Activated CD8-positive, alpha-beta T cell treated with anti-CD3 and anti-CD28 coated beads, Interleukin-2, amount 10 ng/mL, durations not matched to agents 7 days and 5 days (primary cell): Measurements from ENCODE around the gene MRPL38. TPM values are rescaled to one million over a fixed set of nuclear protein-coding genes. Genes with fewer than 3 reads are reported as not detected.
"Not testable (repeated sequence)": the region's sequence is repeated elsewhere in the genome, so short reads cannot be mapped to it uniquely, and the experiment has no call there.

Experiments
- ATAC-seq: fragments of 150-1000 bp; cut with Tn5 transposase; one replicate; pipeline ENCODE4 v1.10.0; 2021; ENCODE audit warnings: moderate library complexity
- CTCF ChIA-PET: fragments of 350-600 bp; sonication (Branson Sonifier 250); formaldehyde crosslinking; loops from one replicate; lab custom pipeline; 2021; ENCODE audit warnings: antibody characterized with exemption; lab: Charles Lee
- POLR2A ChIA-PET: fragments of 350-600 bp; sonication (Branson Sonifier 250); formaldehyde crosslinking; loops from one replicate; lab custom pipeline; 2021; ENCODE audit warnings: antibody characterized with exemption; lab: Charles Lee
- DNase-seq: peaks from one replicate; pipeline ENCODE4 v3.0.0-alpha.2; 2020
- H3K27ac Mint-ChIP-seq: one replicate; pipeline ENCODE4 v1.8.0; 2021; ENCODE audit warnings: mild to moderate bottlenecking, mixed read lengths
- H3K27me3 Mint-ChIP-seq: one replicate; pipeline ENCODE4 v1.8.0; 2021; ENCODE audit warnings: low read depth, mixed read lengths
- H3K36me3 Mint-ChIP-seq: one replicate; pipeline ENCODE4 v1.8.0; 2021; ENCODE audit warnings: low read depth, mixed read lengths
- H3K4me1 Mint-ChIP-seq: one replicate; pipeline ENCODE4 v1.8.0; 2021; ENCODE audit warnings: low read depth, mixed read lengths
- H3K4me3 Mint-ChIP-seq: one replicate; pipeline ENCODE4 v1.8.0; 2021; ENCODE audit warnings: mild to moderate bottlenecking, mixed read lengths
- H3K9me3 Mint-ChIP-seq: one replicate; pipeline ENCODE4 v1.8.0; 2022; ENCODE audit warnings: mixed read lengths; ENCODE audit not compliant: insufficient read depth
- total RNA-seq, 2 experiments: library from RNA; stranded (reverse); gene quantifications; one replicate each; pipeline ENCODE4 v1.2.3, GENCODE V29; 2021

Gene MRPL38
- total RNA-seq, 2 experiments from 2014 or later, result 89.0 to 113 TPM

DNA sequence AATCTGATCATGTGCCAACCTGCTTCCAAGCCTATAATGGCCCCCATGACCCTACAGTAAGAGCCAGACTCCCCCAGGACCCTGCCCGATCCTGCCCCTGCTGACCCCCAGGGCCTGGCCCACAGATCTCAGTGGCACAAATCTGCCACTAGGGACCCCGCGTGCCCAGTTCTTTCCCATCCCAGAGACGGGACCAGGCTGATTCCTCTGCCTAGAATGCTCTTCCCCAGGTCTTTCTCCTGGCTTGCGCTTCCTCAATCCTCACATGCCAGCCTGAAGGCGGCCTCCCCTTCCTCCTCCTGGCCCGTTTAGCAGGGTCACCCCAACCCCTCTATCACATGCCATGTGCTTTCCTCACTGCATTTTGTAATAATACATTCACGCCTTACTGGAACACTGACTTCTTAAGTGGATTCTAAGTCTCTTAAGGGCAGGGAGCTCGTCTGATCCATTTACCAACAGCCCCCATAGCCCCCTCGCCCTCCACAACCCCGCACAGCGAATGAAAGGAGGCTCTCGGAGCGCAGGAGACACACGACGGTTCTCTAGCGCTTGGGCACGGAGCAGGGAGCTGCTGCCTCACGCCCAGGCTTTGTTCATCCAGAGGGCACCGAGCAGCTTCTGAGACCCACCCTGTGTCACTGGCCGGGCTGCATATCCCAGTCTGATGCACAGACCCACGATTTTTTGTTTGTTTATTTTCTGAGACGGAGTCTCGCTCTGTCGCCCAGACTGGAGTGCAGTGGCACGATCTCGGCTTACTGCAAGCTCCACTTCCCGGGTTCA is 9.1 kb downstream of the MRPL38 start:
- ChIA-PET POLR2A (interaction anchor here (0.8 to 2.6 kb wide), 12 partner anchors 9 to 208 kb away, joined by 3 to 11 read pairs (median 5); partner anchors contain the start of genes EXOC7, TRIM47 and WBP2), CTCF (interaction anchor here (0.9 to 5.8 kb wide), 20 partner anchors 9 to 458 kb away, joined by 3 to 80 read pairs (median 5); partner anchors contain the start of genes GALK1, PRPSAP1, TRIM47 and WBP2)
- ATAC-seq (peak; percentile 7), DNase-seq (no peak)
- peak overlapping the region; percentile 82 for H3K4me3 Mint-ChIP-seq
- H3K36me3 Mint-ChIP-seq, result peaks cover 31% of the 10 kb centered on the region
- no peaks in the 10 kb centered on the region for H3K9me3 Mint-ChIP-seq
- H3K27me3 Mint-ChIP-seq, result no peaks in the 10 kb centered on the region
- H3K4me1 Mint-ChIP-seq, result peaks cover 28% of the 10 kb centered on the region
- H3K27ac Mint-ChIP-seq, result peak overlapping the region; percentile 82

- H3K4me3 Mint-ChIP-seq, result peak overlapping the region; percentile 44
- H3K27ac Mint-ChIP-seq, result peak overlapping the region; percentile 65
- DNase-seq, result no peak
- H3K4me1 Mint-ChIP-seq, result peaks cover 28% of the 10 kb centered on the region
- ATAC-seq, result no peak
- peaks cover 37% of the 10 kb centered on the region for H3K36me3 Mint-ChIP-seq
- H3K9me3 Mint-ChIP-seq, result no peaks in the 10 kb centered on the region
- ChIA-PET POLR2A (interaction anchor here (0.5 to 1.1 kb wide), 2 partner anchors 118 to 1348 kb away, joined by 3 to 4 read pairs; partner anchors contain the start of gene CD300C), CTCF (interaction anchor here (0.8 to 5.8 kb wide), 2 partner anchors 17 to 32 kb away, joined by 3 to 80 read pairs; partner anchors contain the start of gene TRIM47)
- H3K27me3 Mint-ChIP-seq, result no peaks in the 10 kb centered on the region
These were observed 10.5 kb downstream of the MRPL38 start for GRCh38 chr17:75894049-75894733.

DNA sequence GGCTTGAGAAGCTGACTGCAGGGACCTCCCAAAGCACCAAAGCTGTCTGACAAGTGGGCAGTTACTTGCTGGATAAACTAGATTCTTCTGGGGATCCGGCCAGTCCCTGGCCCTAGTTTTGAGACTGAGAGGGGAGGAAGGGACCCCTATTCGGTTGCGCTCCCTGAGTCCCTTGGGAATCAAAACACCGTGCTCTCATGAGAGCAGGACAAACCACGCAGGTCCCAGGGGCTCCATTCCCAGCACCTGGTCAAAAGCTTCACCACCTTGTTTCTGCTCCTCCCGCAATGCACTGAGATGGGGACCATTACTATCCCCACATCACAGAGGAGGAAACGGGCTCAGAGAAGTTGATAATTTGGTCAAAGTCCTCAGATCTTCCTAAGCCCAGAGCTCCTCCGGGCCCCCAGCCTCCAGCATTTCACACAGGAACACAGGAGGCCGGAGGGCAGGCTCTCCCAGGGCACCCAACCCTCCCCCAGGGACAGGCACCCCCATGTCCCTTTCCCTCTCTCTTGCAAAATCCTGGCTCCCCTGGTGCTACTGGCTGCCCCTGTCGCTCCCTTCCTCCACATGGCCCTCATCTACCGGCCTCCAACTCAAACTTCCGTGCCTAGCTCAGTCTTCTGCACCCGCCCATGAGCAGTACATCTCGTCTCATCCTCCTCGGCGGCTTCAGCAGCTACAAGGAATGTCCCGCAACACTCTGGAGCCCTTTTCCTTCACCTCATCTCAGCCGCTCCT is 11.2 kb downstream of the MRPL38 start:
- POLR2A ChIA-PET, result interaction anchor here (0.5 to 1.1 kb wide), 5 partner anchors 9 to 1348 kb away, joined by 3 to 4 read pairs (median 3); partner anchors contain the start of gene CD300C
- ATAC-seq (no peak), DNase-seq (no peak)
- no peaks in the 10 kb centered on the region for H3K9me3 Mint-ChIP-seq
- H3K27me3 Mint-ChIP-seq, result no peaks in the 10 kb centered on the region
- H3K4me1 Mint-ChIP-seq, result peaks cover 28% of the 10 kb centered on the region
- H3K27ac Mint-ChIP-seq, result peak overlapping the region; percentile 65
- CTCF ChIA-PET, result interaction anchor here (1.1 to 5.8 kb wide), 2 partner anchors 10 to 16 kb away, joined by 4 to 80 read pairs; partner anchors contain the start of gene TRIM47
- H3K4me3 Mint-ChIP-seq, result peak overlapping the region; percentile 44
- peaks cover 31% of the 10 kb centered on the region for H3K36me3 Mint-ChIP-seq

DNA sequence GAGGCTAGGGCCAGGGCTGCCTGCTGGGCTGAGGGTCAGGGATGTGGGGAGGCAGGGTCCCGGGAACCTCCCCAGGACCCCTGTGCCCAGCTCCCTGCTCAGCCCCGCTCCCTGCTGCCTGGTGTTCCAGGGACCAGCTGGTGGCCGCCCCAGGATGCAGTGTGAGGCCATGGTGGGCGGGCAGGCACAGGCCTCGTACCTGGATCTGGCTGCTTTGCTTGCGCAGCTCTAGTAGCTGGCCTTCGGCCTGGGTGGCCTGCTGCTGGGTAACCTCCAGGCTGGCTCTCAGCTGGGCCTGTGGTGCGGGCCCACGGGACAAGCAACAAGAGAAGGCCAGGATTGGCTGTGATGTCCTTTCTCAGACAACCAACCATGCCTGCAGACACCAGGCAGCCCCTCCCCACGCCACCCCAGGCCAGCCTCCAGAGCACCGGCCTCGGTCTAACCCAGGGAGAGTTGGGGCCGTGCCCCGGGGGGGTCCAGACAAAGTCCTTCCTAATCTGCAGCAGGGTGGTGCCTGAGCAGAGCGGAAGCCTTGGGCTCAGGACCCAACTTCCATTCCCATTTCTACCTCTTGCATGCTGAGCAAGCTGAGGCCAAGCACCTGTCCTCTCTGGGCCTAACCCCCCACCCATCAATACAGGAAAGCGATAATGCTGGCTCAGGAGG is 12.0 kb downstream of the MRPL38 start:
- POLR2A ChIA-PET, result interaction anchor here (0.6 to 1.1 kb wide), 6 partner anchors 10 to 142 kb away, joined by 3 to 4 read pairs (median 3); no protein-coding TSS in a partner anchor
- ATAC-seq (no peak), DNase-seq (no peak)
- Mint-ChIP-seq H3K4me1 (peaks cover 26% of the 10 kb centered on the region), H3K4me3 (no peak overlapping the region), H3K27me3 (no peaks in the 10 kb centered on the region), H3K36me3 (peaks cover 26% of the 10 kb centered on the region), H3K27ac (no peak overlapping the region), H3K9me3 (no peaks in the 10 kb centered on the region)
- CTCF ChIA-PET, result interaction anchor here (1.1 to 5.8 kb wide), 2 partner anchors 11 to 15 kb away, joined by 4 to 80 read pairs; partner anchors contain the start of gene TRIM47

DNA sequence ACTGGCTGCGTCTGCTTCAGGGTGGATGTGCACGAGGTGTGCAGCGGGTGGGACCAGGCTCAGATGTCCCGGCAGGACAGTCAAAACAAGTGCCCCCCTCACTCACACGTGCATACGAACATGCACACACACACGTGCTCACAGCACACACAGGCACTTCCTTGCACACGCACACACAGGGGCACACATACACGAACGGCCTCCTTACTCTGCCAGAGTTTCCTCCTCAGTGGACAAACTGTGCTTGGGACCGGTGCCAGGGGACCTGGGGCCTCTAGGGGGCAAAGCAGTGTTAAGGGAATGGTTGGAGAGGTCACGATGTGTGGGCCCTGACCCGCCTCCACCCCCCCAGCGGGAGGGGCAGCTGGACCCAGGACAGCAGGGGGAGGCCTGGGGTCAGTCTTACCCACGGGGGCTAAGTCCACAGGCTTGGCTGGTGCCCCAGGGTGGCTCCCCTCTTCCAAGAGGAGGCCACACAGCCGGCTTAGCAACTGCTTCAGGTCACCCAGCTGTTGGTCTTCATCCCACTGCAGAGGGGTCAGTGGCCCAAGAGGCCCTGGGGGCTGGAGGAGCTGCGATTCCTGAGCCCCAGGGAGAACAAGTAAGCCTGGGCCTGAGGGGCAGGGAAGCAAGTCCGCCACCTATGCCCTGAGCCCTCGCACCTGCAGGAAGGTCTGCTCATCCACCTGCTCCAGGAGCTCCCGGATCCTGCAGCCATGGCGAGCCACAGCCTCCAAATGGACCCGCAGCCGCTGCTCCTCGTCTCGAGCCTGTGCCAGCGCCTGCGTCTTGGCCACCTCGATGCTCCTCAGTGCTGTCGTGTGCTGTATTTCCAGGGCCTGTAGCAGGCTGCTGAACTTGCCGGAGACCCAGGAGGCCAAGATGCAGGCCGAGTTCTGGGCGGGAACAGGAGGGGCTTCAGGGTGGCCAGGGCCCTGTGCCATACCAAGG is 12.8 kb downstream of the MRPL38 start:
- Mint-ChIP-seq H3K27me3 (no peaks in the 10 kb centered on the region), H3K36me3 (peaks cover 21% of the 10 kb centered on the region), H3K27ac (no peak overlapping the region), H3K9me3 (no peaks in the 10 kb centered on the region), H3K4me1 (peaks cover 20% of the 10 kb centered on the region), H3K4me3 (no peak overlapping the region)
- POLR2A ChIA-PET, result interaction anchor here (0.6 to 1.5 kb wide), 3 partner anchors 37 to 141 kb away, joined by 3 read pairs; partner anchors contain the start of gene WBP2
- CTCF ChIA-PET, result no interaction called here
- no peak for ATAC-seq
- no peak for DNase-seq

- DNase-seq (no peak), ATAC-seq (no peak)
- peaks cover 21% of the 10 kb centered on the region for H3K36me3 Mint-ChIP-seq
- H3K27ac Mint-ChIP-seq, result no peak overlapping the region
- H3K27me3 Mint-ChIP-seq, result no peaks in the 10 kb centered on the region
- H3K4me1 Mint-ChIP-seq, result peaks cover 20% of the 10 kb centered on the region
- POLR2A ChIA-PET, result interaction anchor here (1.5 kb wide), 1 partner anchor 36 kb away, joined by 3 read pairs; the partner anchor contains the start of gene WBP2
- H3K9me3 Mint-ChIP-seq, result no peaks in the 10 kb centered on the region
- H3K4me3 Mint-ChIP-seq, result no peak overlapping the region
- CTCF ChIA-PET, result interaction anchor here (1.2 to 2.1 kb wide), 3 partner anchors 10 to 123 kb away, joined by 3 to 8 read pairs (median 7); no protein-coding TSS in a partner anchor
These were observed 13.6 kb downstream of the MRPL38 start for GRCh38 chr17:75891022-75891604.

- DNase-seq (no peak), ATAC-seq (no peak)
- CTCF ChIA-PET, result interaction anchor here (1.2 to 2.6 kb wide), 6 partner anchors 8 to 125 kb away, joined by 3 to 8 read pairs (median 7); no protein-coding TSS in a partner anchor
- Mint-ChIP-seq H3K9me3 (no peaks in the 10 kb centered on the region), H3K36me3 (peaks cover 14% of the 10 kb centered on the region), H3K4me3 (no peak overlapping the region), H3K27ac (no peak overlapping the region), H3K4me1 (peaks cover 10% of the 10 kb centered on the region), H3K27me3 (no peaks in the 10 kb centered on the region)
- POLR2A ChIA-PET, result interaction anchor here (0.9 kb wide), 1 partner anchor 9 kb away, joined by 3 read pairs; no protein-coding TSS in a partner anchor
These were observed 15.2 kb downstream of the MRPL38 start for GRCh38 chr17:75889454-75889853.

DNA sequence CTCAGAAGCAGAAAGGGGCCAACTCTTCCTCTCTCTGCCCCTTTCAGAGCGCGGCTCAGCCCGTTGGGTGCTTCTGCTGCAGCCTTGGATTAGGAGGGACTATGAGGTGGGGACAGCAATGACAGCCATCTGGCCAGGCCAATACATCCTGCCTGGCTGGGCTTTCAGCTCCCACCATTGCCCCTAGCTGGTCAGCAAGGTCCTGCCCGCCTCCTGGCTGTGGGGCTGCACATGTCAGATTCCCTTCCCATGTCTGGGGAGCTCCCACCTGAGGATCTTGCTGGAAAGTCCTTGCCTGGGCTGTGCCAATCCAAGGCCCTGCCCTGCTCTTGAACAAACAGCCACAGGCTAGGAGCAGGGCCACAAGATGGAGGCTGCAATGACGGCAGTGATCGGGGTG is 16.2 kb downstream of the MRPL38 start:
- no peaks in the 10 kb centered on the region for H3K9me3 Mint-ChIP-seq

GRCh38 chr17:75885860-75886259 is 18.8 kb downstream of the MRPL38 start:
- H3K36me3 Mint-ChIP-seq, POLR2A ChIA-PET, DNase-seq, H3K4me3 Mint-ChIP-seq, H3K27me3 Mint-ChIP-seq, ATAC-seq, H3K9me3 Mint-ChIP-seq, H3K27ac Mint-ChIP-seq: not testable (repeated sequence)
- H3K4me1 Mint-ChIP-seq, result peaks cover 14% of the 10 kb centered on the region
- CTCF ChIA-PET, result interaction anchor here (1.0 kb wide), 1 partner anchor 25 kb away, joined by 3 read pairs; no protein-coding TSS in a partner anchor

More for the DNA sequence above, 16.2 kb downstream of the MRPL38 start:
- peaks cover 10% of the 10 kb centered on the region for H3K36me3 Mint-ChIP-seq
- ATAC-seq (no peak), DNase-seq (no peak)
- H3K27ac Mint-ChIP-seq, result no peak overlapping the region
- POLR2A ChIA-PET, result interaction anchor here (1.0 kb wide), 1 partner anchor 112 kb away, joined by 4 read pairs; no protein-coding TSS in a partner anchor
- CTCF ChIA-PET, result interaction anchor here (1.1 to 2.6 kb wide), 3 partner anchors 9 to 28 kb away, joined by 3 to 8 read pairs (median 7); no protein-coding TSS in a partner anchor
- no peaks in the 10 kb centered on the region for H3K4me1 Mint-ChIP-seq
- H3K27me3 Mint-ChIP-seq, result no peaks in the 10 kb centered on the region
- no peak overlapping the region for H3K4me3 Mint-ChIP-seq
